Gastroesophageal sphincter (tissue), 3 donors: Measurements from ENCODE around the gene GBA2.

Source experiments
- CTCF ChIP-seq, 4 experiments: fragments of 200-600 bp in 2 of 4; fragments of 450-650 bp in 2 of 4; sonication (generic) in 1 of 4; IDR thresholded peaks; one replicate each; pipeline ENCODE4 v1.5.1; 2017 to 2019; ENCODE audit warnings: antibody characterized with exemption in 4 of 4, mild to moderate bottlenecking in 2 of 4, moderate library complexity in 2 of 4
- EP300 ChIP-seq: sonication (generic); formaldehyde crosslinking; IDR thresholded peaks from one replicate; pipeline ENCODE4 v1.6.1; 2017; ENCODE audit warnings: antibody characterized with exemption, mild to moderate bottlenecking
- POLR2A ChIP-seq, 2 donors: fragments of 450-650 bp; IDR thresholded peaks; one replicate each; pipeline ENCODE4 v1.6.1; 2017; ENCODE audit warnings: antibody characterized with exemption in 2 of 2, mild to moderate bottlenecking in 2 of 2, moderate library complexity in 1 of 2
- POLR2AphosphoS5 ChIP-seq: sonication (generic); formaldehyde crosslinking; IDR thresholded peaks from one replicate; pipeline ENCODE4 v1.6.1; 2017; ENCODE audit warnings: antibody characterized with exemption

GRCh38 chr9:35688558-35689541, 60.2 kb downstream of the GBA2 start:
- TF ChIP-seq CTCF (IDR thresholded peaks at IDR 0.05) (no peak), POLR2AphosphoS5 (peak; percentile 56), EP300 (no peak), POLR2A (IDR thresholded peaks at IDR 0.05) (peak in 1 of 2 donors; percentile 20)
